Activated CD4-positive, alpha-beta T cell treated with anti-CD3 and anti-CD28 coated beads for 4 hours (primary cell): ENCODE data around the gene SLC39A13.
A peak's percentile ranks its signal among the peaks of the same experiment; 100 is the strongest.

Experiments
- DNase-seq, 2 donors: peaks; one replicate each; pipeline ENCODE4 v3.0.0-alpha.2; 2020

Gene SLC39A13

DNA sequence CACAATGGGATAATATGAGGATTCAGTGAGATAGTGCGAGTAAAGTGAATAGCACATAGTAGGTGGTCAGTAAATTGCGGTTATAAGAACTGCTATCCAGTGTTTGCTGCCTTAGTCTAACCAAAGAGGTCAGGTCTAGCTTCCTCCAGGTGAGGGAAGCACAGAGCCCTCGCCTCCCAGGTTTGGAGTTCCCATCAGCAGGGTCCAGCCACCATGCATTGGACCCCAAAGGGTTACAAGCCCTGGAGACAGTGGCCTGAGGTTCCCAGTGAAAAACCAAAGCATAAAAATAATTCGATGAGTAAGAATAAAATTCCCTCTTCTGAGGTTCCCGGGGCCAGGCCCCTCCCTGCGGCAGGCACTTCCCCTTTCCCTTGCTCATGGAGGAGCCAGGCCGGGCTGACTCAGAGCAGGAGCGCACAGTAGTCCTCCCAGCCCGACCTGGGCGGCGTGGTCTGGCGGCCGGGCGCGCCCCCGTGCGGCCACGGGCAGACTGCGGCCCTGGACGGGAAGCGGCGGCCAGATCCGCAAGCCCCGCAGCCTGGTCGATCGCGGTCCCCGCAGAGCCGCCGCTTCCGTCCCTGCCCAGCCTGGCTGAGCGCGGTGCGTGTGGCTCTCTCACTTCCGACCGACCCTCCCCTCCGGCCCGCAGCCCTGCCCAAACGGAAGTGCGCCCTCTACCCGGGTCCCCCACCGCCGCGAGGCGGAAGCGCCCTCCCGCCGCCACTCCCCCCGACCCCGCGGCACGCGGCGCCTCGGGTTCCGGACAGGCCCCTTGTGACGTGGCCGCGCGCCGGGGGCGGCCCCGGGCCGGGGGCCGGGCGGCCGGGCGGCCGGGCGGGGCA lies at the start of gene SLC39A13:
TSS of gene SLC39A13 (plus strand) at position 845 of the 845 bp plus-strand sequence. CDS start 1,505 bp downstream, outside the sequence.
- DNase-seq, result peak; percentile 89 to 91

DNA sequence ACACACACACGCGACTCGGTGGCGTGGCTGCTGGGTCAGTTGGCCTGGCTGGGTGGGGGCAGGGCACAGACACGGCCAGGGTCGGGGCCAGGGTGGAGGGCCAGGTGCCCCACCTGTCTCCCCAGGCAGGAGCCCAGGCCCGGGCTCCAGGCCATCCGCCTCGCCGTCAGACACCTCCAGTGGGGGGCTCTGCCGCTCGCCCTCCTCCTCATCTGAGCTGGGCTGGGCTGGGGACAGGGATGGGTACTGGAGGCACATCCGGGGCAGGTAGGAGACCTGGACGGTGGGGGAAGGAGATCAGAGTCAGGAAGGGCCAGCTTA lies 49.7 kb upstream of the SLC39A13 start:
- no peak for DNase-seq

DNA sequence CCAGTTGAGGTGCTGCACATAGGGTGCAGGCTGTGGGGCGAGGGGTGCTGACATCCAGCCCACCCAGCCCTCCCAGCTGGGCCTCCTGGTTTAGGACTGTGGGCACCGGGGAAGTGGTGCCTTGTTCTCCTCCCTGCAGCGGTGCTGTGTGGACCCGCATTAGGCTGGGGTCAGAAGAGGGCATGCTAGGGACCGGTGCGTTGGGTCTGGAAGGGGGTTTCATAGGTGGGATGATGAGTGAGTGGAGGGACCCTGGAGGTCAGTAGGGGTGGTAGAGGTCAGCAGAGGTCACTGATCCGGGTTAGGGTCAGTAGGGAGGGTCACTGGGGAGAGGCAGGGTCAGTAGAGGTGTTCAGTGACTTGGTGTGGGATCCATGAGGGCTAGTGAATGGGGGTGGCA lies 49.2 kb upstream of the SLC39A13 start:
- DNase-seq, result no peak

DNA sequence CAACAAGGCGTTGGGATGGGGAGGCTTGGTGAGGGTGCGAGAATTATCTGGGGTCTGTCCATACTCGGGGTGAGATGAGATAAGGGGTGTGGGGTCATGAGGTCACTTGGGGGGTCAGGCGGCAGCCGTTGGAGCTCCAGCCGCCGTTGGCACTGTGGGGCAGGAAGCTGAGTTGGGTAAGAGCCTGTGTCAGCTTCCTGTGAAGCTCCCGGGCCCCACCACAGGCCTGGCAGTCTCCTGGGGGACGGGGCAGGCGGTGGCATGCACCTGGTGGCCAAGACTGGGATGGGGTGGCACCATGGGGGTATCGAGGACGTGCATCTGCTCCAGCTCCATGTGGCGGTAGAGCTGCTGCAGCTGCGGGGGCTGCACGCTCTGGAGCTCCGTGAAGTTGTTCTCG lies 48.8 kb upstream of the SLC39A13 start:
- no peak for DNase-seq

DNA sequence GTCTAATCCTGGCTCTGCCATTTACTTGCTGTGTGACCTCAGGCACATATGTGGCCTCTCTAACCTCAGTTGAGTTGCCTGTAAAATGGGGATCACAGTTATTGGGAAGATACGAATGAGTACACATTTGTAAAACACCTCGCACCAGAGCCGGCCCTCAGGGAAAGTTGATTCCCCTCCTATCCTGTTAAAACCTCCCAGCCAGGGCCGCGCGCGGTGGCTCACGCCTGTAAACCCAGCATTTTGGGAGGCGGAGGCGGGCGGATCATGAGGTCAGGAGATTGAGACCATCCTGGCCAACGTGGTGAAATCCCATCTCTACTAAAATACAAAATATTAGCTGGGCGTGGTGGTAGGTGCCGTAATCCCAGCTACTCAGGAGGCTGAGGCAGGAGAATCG lies 48.0 kb upstream of the SLC39A13 start:
- no peak for DNase-seq

DNA sequence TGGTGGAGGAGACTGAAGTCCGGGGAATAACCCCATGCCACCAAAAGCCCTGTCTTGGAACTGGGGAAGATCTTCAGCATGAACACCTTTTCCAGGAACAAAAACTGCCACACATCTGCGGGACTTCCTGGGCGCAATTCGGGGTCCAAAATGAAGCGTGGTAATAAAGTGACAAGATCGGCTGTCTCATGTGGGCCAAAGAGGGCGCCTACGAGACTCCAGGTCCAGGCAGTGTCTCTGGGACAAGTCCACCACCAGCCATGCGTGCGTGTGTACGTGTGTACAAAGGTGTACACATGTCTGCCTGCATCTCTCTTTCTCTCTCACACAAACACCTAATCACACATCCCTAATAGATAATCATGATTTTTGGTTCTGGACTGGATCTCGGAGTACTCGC lies 47.0 kb upstream of the SLC39A13 start:
- DNase-seq, result no peak

DNA sequence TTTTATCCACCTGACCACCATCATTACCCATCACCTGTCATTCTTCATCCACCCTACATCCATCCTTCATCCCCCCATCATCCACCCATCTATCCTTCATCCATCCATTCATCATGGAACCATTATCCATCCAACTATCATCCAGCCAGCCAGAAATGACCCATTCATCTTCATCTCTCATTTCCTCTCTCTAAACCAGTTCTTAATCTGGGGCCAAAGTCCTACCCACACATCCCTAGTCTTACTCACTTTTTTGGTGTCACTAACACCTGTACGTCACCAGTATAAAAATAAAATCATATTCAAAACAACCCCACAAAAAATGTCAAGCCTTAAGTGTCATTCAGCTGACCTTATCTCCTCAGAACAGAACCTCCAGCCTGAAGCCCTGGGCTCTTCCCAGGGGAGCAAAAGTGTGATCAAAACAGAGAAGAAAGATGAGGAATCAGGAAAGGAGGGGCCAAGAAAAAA lies 42.3 kb upstream of the SLC39A13 start:
- DNase-seq, result no peak

DNA sequence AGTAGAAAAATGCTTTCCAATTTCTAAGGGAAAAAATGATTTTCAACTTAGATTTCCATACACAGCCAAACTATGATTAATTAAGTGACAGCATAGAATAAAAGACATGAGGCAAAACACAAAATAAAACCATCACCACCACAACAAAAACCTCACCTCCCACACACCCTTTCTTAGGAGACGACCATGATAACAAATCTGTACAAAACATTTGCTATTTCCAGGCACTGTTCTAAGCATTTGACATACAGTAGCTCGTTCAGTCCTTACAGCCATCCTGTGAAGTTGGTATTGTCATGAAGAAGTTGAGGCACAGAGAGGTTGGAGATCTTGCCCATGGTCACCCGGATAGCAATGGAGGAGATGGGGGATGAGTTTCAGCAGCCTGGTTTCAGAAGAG lies 38.7 kb upstream of the SLC39A13 start:
- DNase-seq, result no peak

DNA sequence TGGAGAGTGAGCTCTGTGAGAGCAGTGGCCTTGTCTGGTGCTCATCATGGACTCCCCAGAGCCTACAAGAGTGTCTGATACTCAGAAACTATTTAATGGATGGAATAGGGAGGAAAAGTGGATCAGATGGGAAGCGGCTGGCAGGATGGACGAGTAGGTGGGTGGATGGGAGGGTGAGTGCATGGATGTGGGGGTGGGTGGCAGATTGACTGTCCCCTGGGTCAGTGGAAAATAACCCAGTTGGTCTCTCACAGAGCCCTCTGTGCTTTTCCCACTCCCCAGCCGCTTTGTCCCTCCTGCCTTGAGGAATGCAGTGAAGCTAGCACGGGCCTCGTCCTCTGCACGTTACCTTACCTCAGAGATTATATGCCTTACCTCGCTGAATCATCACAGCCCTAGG lies 36.0 kb upstream of the SLC39A13 start:
- DNase-seq, result no peak

DNA sequence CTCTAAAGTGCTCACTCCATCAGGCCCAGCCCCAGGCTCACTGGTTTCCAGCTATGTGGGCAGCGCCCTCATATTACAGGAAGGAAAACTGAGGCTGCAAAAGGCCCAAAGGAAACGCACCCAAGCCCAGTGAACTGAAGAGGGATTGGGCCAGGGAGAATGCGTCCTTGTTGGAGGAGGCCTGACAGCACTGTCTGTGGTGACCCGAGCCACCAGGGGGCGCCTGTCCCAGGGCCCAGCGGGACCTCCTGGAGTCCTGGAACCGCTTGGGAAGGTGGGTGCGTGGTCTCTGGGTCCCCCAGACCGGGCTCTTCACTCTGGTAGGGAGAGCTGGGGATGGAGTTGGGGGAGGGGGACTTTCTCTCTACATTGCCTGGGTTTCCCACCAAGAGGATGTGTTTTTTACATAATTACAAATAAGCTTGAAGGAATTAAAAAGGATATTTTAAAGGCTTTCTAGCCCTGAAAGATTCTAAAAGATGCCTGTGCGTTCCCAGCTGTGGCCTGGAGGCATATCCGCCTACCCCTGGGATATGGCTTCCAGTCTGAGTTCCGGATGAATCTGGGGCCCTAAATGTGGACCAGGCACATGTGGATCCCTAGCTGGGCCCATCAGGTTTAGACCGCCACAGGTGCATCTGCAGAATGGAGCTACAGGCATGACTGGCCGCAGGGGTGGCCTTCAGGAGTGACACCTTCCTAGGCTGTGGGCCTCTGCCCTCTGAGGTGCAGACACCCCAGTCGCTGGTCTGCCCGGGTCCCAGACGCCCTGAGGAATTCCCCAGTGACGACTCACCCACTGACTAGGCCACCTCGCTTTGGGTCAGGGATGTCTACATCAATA lies 34.3 kb upstream of the SLC39A13 start:
- peak; percentile 83 for DNase-seq

DNA sequence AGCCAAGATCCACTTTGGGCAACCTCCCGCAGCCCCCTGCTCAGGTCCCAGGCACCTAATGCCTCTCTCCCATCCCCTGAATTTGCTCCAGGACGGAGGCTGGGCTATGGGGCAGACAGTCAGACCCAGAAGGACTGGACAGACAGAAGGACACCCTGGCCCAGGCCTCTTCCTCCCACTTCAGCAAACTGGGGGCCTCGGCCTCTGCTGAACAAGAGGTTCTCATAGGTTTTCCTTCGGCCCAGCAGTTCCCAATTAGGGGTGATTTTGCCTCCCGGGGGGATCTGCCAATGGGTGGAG lies 33.7 kb upstream of the SLC39A13 start:
- DNase-seq, result no peak

DNA sequence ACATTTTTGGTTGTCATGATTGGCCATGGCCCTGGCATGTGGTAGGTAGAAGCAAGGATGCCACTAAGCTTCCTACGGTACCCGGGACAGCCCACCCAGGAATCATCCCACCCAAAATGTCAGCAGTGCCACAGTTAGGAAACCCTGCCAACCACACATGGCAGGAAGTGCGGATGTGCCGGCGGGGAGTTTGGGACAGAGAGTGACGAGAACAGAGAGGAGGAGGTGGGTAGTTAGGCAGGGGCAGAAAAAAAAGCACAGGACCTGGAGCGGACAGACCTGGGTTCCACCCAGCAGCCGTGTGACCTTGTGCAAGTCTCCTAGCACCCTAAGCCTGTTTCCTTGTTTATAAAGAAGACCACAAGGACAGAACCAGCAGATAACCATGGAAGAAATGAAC lies 33.4 kb upstream of the SLC39A13 start:
- no peak for DNase-seq

DNA sequence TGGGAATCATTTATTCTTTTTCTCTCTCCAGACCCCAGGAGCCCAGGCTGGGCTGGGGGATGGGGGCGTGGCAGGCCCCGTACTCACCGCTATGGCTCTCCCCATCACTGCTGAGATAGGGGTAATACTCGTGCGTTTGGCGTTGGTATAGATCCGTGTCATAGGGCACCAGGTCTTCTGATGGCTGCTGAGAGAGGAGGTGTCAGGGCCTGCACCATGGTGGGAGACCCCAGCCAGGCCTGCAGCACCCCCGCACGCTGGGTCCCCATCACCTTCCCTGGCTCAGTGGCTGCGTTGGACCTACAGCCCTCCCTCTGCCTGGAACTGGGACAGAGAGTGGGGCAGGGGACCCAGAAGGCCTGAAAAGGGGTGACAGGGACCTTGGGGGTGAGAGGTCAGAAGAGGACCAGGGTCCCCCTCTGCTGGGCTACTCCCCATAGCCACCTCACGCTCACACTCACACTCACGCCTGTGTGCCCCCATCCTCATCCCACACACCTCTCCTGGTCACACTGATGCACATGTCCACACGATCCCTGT lies 32.8 kb upstream of the SLC39A13 start:
- no peak for DNase-seq

DNA sequence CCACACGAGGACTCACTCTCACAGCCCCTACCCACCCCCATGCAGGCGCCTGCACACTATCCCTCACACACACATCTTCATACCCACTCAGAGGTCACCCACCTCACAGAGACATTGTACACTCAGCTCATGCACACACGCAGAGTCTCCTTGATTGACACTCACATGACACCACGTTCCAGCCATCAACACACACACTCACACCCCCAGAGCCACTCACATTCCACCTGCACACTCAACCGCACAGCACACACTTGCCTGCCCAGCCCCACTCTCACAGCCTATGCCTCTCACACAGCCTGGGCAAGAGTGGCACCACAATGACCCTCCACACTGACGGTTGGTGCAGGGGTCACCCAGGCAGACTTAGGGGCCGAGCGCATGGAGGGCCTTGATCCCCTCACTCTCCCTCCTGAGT lies 32.3 kb upstream of the SLC39A13 start:
- no peak for DNase-seq

DNA sequence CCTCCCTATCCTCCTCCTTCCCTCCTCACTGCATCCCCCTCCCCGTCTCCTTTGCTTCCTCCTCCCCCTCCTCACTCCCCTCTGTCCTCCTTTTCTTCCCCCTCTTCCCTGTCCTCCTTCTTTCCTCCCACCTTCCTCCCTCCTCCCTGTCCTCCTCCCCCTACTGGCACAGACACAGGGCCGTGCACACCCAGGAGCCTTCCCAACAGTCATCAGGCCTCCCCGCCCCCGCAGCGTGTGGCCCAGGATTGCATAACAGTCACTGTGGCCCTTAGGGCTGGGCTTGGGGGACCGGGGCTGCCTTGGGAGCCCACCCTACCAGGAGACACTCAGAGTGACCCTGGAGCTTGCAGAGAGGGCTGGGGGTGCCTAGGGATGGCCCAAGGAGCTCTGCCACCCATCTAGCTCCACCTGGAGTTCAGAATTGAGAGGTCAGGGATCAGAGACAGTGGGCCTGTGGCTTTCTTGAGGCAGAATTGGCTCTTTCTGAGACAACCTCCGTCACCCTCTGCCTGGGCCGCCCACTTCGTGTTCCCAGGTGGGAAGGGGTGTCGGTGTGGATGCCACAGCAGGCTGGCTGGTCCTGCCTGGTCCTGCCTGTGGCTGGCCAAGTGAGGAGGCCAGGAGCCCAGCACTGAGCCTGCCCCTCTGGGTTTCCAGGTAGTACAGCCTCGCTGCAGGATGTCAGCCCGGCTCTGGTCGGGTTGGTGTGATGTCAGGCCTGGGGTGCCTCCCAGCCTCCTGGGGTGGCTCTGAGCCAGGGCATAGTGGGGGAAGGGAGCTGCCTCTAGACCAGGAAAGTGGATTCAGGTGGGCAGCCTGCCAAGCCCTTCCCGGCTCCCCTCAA lies 31.6 kb upstream of the SLC39A13 start:
- no peak for DNase-seq

DNA sequence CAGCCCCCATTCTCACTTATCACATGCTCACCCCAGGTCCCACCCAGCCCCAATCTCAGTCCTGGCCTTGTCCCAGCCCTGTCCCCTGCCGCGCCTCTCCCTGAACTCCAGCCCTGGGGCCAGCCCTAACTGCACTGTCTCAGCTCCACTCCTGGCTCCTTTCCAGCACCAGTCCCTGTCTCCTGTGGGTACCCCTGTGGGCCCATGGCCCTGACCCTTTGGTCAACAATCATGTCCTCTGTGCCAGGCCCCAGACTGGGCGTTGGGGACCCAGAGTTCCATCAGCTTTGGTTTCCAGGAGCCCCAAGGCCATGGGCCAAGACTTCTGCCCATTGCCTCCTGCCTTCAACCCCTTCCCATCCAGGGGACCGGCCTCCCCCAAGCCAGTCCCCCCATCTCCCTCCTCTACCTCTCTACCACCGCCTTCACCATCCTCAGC lies 30.8 kb upstream of the SLC39A13 start:
- DNase-seq, result no peak

DNA sequence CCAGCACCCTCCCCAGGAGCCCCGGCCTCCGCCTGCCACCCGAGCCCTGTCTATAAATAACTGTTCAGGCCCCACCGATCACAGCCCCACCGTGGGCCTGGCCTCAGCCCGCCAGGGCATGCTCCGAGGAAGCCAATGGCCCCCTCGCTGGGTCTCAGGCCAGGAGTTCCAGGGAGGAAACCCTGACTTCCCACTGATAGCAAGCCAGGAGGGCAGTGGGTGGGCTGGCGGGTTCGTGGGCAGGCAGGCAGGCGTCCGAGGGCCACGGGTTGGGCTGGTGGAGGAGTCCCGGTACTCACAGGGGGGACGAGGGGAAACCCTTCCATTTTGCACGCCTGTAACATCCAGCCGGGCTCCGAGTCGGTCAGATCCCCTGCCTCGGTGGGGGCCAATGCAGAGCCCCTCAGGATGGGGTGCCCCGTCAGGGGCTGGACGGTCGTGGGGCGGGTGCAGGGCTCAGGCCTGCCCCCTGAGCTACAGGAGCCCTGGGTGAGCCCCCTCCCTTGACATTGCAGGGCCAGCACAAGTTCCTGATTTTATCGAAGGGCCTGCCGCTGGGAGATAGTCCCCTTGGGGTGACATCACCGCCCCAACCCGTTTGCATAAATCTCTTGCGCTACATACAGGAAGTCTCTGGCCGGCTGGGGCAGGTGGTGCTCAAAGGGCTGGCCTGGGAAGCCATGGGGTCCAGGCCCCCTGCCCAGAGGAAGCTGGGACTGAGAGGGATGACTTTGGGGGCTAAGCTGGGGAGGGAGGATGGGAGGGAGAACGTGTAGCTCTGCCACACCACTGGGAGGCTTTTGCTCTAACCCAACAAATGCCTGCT lies 30.2 kb upstream of the SLC39A13 start, which contains the start of gene SPI1:
TSS of gene SPI1 (minus strand) at position 538 of the 826 bp plus-strand sequence. CDS start at position 344, 194 bp downstream.
- DNase-seq, result no peak

DNA sequence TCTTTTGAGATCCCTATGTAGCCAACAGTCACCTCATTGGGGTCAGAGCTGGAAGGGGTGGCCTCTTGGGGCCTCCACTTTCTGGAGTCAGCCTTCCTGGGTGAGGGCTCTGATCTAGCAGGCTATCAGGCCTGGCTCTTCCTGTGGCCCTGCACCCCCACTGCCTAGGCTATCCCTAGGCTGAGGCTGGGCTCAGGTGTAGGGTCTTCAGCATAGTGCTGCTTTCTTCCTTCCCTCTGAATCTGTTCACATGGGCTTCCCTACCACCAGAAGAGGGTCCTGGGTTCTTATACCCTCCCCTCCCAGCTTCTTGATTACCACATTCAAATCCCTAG lies 29.6 kb upstream of the SLC39A13 start:
- no peak for DNase-seq

DNA sequence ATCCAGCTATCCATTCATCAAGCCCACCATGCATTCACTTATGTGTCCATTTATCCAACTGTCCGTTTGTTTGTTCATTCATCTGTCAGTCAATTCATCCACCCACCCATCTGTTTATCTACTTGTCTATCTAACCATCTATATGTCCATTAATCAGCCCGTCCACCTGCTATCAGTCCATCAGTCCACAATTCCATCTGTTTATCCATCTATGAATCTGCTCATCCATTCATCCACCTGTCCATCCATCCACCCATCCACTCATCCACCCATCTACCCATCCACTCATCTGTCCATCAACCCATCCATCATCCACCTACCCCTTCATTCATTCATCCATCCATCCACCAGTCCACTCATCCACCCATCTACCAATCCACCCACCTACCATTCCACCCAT lies 29.1 kb upstream of the SLC39A13 start:
- no peak for DNase-seq

DNA sequence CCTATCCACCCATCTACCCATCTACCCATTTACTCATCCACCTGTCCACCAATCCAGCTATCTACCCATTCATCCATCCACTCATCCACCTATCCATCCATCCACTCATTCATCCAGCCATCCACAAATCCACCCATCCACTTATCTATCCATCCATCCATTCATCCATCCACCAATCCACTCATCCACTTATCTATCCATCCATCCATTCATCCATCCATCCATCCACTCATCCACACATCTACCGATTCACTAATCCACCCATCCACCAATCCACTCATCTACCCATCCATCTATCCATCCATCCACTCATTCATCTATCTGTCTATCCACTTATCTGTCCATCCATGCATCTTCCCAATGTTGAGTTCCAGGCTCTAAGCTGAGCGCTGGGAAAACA lies 28.3 kb upstream of the SLC39A13 start:
- no peak for DNase-seq

DNA sequence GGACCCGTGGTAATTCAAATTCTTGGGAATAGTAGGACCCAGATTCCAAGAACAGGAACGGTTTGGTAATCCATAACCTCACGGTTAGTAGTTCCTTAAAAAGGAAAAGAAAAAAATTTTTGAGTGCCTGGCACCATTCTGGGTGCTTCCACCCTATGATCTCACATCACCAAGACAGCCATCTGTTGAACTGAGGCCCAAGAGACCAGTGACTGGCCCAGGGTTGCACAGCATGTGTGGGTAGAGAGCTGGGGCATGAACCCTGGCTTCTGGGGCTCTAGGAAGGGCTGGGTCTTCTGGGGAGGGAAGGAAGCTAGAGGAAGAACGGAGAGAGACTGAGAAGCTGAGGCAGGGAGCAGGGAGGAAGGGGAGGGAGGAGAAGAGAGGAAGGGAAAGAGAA lies 25.3 kb upstream of the SLC39A13 start:
- no peak for DNase-seq

DNA sequence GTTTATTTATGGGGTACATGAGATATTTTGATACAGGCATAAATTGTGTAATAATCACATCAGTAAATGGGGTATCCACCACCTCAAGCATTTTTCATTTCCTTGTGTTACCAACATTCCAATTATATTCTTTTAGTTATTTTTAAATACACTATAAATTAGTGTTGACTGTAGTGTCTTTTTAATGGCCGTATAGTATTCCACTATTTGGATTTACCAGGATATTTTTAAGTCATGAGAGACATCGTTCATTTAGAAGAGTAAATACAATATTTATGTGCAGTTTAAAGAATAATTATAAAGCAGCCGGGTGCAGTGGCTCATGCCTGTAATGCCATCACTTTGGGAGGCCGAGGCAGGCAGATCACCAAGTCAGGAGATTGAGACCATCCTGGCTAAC lies 23.9 kb upstream of the SLC39A13 start:
- no peak for DNase-seq
